HepG2 (cell line): ENCODE results near the gene KIRREL3. TPM values are rescaled to one million over a fixed set of nuclear protein-coding genes. Genes with fewer than 3 reads are reported as not detected.

Experiments used
- SMARCC2 ChIP-seq: fragments of 450-650 bp; IDR thresholded peaks from 2 replicates; pipeline ENCODE4 v1.6.1; 2017; ENCODE audit warnings: antibody characterized with exemption, mild to moderate bottlenecking
- ZBTB38 ChIP-seq: sonication (generic); formaldehyde crosslinking; IDR thresholded peaks from 2 replicates; pipeline ENCODE4 v1.5.1; 2020; ENCODE audit warnings: mild to moderate bottlenecking, missing genetic modification reagents
- ZNF879 ChIP-seq: sonication (generic); formaldehyde crosslinking; IDR thresholded peaks from 2 replicates; pipeline ENCODE4 v1.8.1; 2023; ENCODE audit warnings: missing genetic modification reagents
- polyA plus RNA-seq, 8 experiments: library from polyadenylated mRNA; depleted of rRNA in 3 of 8; stranded (reverse) in 7 of 8; unstranded in 1 of 8; fragments of >200 nt; fragmentation: Illumina TruSeq in 4 of 8; extraction: Trizol in 4 of 8; gene quantifications; 2 replicates each; pipeline versions ENCODE4 v1.2.1 to v1.2.3, GENCODE V29; 2011 to 2016; ENCODE audit warnings: low read depth in 4 of 8, missing spikeins in 1 of 8, mixed read lengths in 1 of 8; ENCODE audit not compliant: insufficient read depth in 1 of 8
- total RNA-seq, 5 experiments: library from RNA; depleted of rRNA; stranded (reverse); fragments of >200 nt; fragmentation: Illumina TruSeq; extraction: Trizol; gene quantifications; 2 replicates each; pipeline ENCODE4 v1.2.3, GENCODE V29; 2016; ENCODE audit warnings: low read depth in 1 of 5
- TF ChIP-seq, protein P1 (sequence below): sonication (generic); formaldehyde crosslinking; IDR thresholded peaks from 2 replicates; pipeline ENCODE4 v1.4.0; 2020; ENCODE audit warnings: missing genetic modification reagents
- TF ChIP-seq, protein P2 (sequence below): sonication (generic); formaldehyde crosslinking; IDR thresholded peaks from 2 replicates; pipeline ENCODE4 v1.4.0; 2020; ENCODE audit warnings: mild to moderate bottlenecking, missing genetic modification reagents

KIRREL3 gene
- total and polyA plus RNA-seq, 2 of the 13 experiments (the other 11 are each of a cell fraction or from before 2014, with no cell fraction given): not detected

DNA sequence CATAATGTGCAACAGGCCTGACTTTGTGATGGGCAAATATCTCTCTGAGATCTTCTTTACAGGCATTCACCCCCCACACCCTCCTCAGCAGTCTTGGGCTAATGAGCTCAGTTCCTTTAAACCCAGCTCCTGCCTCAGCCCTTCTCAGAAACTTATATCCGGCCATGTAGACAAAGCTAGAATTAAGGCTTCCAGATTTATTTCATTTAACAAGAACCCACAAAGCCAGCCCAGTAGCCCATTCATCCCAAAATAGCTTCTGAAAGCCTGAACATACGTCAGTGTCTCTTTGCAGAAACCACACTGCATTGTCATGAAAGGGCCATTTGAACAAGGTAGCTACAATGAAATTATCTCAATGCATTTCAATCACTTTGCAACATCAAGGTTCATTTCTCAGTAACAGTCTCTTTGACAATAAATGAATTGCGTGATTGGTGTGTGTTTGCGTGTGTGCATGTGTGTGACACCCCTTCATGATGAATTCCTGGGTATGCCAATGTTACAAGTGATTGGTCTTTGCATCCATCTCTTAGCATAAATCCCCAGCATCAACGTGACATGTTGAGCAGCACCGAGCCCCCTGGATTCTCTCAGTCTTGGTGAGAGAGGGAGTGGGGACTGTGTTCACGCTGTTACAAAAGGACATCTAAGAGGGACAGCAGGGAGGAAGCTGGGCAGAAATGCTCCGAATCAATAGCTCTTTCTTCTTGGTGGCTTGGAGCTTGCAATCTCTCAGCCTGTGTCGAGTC lies 299.6 kb downstream of the KIRREL3 start (continued):
- TF ChIP-seq, protein P1, sequence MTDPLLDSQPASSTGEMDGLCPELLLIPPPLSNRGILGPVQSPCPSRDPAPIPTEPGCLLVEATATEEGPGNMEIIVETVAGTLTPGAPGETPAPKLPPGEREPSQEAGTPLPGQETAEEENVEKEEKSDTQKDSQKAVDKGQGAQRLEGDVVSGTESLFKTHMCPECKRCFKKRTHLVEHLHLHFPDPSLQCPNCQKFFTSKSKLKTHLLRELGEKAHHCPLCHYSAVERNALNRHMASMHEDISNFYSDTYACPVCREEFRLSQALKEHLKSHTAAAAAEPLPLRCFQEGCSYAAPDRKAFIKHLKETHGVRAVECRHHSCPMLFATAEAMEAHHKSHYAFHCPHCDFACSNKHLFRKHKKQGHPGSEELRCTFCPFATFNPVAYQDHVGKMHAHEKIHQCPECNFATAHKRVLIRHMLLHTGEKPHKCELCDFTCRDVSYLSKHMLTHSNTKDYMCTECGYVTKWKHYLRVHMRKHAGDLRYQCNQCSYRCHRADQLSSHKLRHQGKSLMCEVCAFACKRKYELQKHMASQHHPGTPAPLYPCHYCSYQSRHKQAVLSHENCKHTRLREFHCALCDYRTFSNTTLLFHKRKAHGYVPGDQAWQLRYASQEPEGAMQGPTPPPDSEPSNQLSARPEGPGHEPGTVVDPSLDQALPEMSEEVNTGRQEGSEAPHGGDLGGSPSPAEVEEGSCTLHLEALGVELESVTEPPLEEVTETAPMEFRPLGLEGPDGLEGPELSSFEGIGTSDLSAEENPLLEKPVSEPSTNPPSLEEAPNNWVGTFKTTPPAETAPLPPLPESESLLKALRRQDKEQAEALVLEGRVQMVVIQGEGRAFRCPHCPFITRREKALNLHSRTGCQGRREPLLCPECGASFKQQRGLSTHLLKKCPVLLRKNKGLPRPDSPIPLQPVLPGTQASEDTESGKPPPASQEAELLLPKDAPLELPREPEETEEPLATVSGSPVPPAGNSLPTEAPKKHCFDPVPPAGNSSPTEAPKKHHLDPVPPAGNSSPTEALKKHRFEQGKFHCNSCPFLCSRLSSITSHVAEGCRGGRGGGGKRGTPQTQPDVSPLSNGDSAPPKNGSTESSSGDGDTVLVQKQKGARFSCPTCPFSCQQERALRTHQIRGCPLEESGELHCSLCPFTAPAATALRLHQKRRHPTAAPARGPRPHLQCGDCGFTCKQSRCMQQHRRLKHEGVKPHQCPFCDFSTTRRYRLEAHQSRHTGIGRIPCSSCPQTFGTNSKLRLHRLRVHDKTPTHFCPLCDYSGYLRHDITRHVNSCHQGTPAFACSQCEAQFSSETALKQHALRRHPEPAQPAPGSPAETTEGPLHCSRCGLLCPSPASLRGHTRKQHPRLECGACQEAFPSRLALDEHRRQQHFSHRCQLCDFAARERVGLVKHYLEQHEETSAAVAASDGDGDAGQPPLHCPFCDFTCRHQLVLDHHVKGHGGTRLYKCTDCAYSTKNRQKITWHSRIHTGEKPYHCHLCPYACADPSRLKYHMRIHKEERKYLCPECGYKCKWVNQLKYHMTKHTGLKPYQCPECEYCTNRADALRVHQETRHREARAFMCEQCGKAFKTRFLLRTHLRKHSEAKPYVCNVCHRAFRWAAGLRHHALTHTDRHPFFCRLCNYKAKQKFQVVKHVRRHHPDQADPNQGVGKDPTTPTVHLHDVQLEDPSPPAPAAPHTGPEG (CRISPR knock-in tag): no peak
- no peak for TF ChIP-seq ZNF879 (CRISPR knock-in tag)
- TF ChIP-seq, protein P2, sequence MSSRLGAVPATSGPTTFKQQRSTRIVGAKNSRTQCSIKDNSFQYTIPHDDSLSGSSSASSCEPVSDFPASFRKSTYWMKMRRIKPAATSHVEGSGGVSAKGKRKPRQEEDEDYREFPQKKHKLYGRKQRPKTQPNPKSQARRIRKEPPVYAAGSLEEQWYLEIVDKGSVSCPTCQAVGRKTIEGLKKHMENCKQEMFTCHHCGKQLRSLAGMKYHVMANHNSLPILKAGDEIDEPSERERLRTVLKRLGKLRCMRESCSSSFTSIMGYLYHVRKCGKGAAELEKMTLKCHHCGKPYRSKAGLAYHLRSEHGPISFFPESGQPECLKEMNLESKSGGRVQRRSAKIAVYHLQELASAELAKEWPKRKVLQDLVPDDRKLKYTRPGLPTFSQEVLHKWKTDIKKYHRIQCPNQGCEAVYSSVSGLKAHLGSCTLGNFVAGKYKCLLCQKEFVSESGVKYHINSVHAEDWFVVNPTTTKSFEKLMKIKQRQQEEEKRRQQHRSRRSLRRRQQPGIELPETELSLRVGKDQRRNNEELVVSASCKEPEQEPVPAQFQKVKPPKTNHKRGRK (CRISPR knock-in tag): no peak
- TF ChIP-seq ZBTB38 (CRISPR knock-in tag): no peak
- TF ChIP-seq SMARCC2: no peak
